ENCODE data around the gene FGF6. TPM values are rescaled to one million over a fixed set of nuclear protein-coding genes. Genes with fewer than 3 reads are reported as not detected.

FGF6 gene
- total RNA-seq, 2 donors from 2014 or later, result not detected

GRCh38 chr12:4482936-4483335 is 37.3 kb upstream of the FGF6 start:
- Histone ChIP-seq H3K9ac (ENCODE audit: extremely low read depth, low read length, poor library complexity, severe bottlenecking) (no peak overlapping the region), H3K9me3 (ENCODE audit: control insufficient read depth, low read length) (peaks cover 21% of the 10 kb centered on the region), H3K4me1 (ENCODE audit: control insufficient read depth, insufficient read depth, low read length) (no peaks in the 10 kb centered on the region), H3K36me3 (ENCODE audit: control insufficient read depth, insufficient read depth, low read length) (no peaks in the 10 kb centered on the region), H3K4me3 (ENCODE audit: low read length) (no peak overlapping the region), H3K27me3 (ENCODE audit: control insufficient read depth, insufficient read depth, low read length, poor library complexity, severe bottlenecking) (no peaks in the 10 kb centered on the region), H3K27ac (ENCODE audit: low read depth, low read length) (no peak overlapping the region)
- no peak for TF ChIP-seq CTCF (conservative IDR thresholded peaks at IDR 0.05)
- Mint-ChIP-seq H3K27me3 (ENCODE audit: insufficient read depth) (no peaks in the 10 kb centered on the region), H3K4me1 (peaks cover 11% of the 10 kb centered on the region), H3K27ac (no peak overlapping the region), H3K36me3 (ENCODE audit: low read depth) (peaks cover 4% of the 10 kb centered on the region), H3K9me3 (peaks cover 30% of the 10 kb centered on the region), H3K4me3 (no peak overlapping the region)
- WGBS, 2 experiments (ENCODE audit: insufficient coverage in 1 of 2, insufficient read length in 1 of 2), result 80 to 88% methylated on average over 1 to 5 of the region's 7 CpGs
- DNase-seq, result no peak

- H3K4me1 ChIP-seq (ENCODE audit: control insufficient read depth, insufficient read depth, low read length), result no peaks in the 10 kb centered on the region
- H3K9ac ChIP-seq (ENCODE audit: extremely low read depth, low read length, poor library complexity, severe bottlenecking), result no peak overlapping the region
- DNase-seq, result no peak
- H3K4me1 Mint-ChIP-seq, result peaks cover 2% of the 10 kb centered on the region
- H3K9me3 ChIP-seq (ENCODE audit: control insufficient read depth, low read length), result peaks cover 21% of the 10 kb centered on the region
- peaks cover 4% of the 10 kb centered on the region for H3K36me3 Mint-ChIP-seq (ENCODE audit: low read depth)
- H3K9me3 Mint-ChIP-seq, result peaks cover 37% of the 10 kb centered on the region
- H3K36me3 ChIP-seq (ENCODE audit: control insufficient read depth, insufficient read depth, low read length), result no peaks in the 10 kb centered on the region
- peaks cover 14% of the 10 kb centered on the region for H3K27me3 Mint-ChIP-seq (ENCODE audit: insufficient read depth)
- no peaks in the 10 kb centered on the region for H3K27me3 ChIP-seq (ENCODE audit: control insufficient read depth, insufficient read depth, low read length, poor library complexity, severe bottlenecking)
- 79 to 100% methylated on average over 2 to 3 of the region's 3 CpGs for WGBS, 2 experiments (ENCODE audit: insufficient coverage in 1 of 2, insufficient read length in 1 of 2)
- no peak overlapping the region for H3K27ac ChIP-seq (ENCODE audit: low read depth, low read length)
- no peak for TF ChIP-seq CTCF (conservative IDR thresholded peaks at IDR 0.05)
- H3K4me3 Mint-ChIP-seq, result no peak overlapping the region
- no peak overlapping the region for H3K27ac Mint-ChIP-seq
- H3K4me3 ChIP-seq (ENCODE audit: low read length), result no peak overlapping the region
Measured at GRCh38 chr12:4478933-4479332, 33.3 kb upstream of the FGF6 start.

- WGBS, 2 experiments (ENCODE audit: insufficient coverage in 1 of 2, insufficient read length in 1 of 2), result 94% methylated on average over 2 of the region's 2 CpGs; no CpG with 5 or more reads in 1 of the 2 experiments
- Mint-ChIP-seq H3K9me3 (peaks cover 36% of the 10 kb centered on the region), H3K4me1 (no peaks in the 10 kb centered on the region), H3K27ac (no peak overlapping the region), H3K36me3 (ENCODE audit: low read depth) (peaks cover 4% of the 10 kb centered on the region), H3K27me3 (ENCODE audit: insufficient read depth) (peaks cover 14% of the 10 kb centered on the region), H3K4me3 (no peak overlapping the region)
- H3K27ac ChIP-seq (ENCODE audit: low read depth, low read length), result no peak overlapping the region
- TF ChIP-seq CTCF (conservative IDR thresholded peaks at IDR 0.05), result no peak
- H3K4me1 ChIP-seq (ENCODE audit: control insufficient read depth, insufficient read depth, low read length), result no peaks in the 10 kb centered on the region
- H3K36me3 ChIP-seq (ENCODE audit: control insufficient read depth, insufficient read depth, low read length), result no peaks in the 10 kb centered on the region
- no peak overlapping the region for H3K4me3 ChIP-seq (ENCODE audit: low read length)
- no peak for DNase-seq
- no peaks in the 10 kb centered on the region for H3K27me3 ChIP-seq (ENCODE audit: control insufficient read depth, insufficient read depth, low read length, poor library complexity, severe bottlenecking)
- H3K9ac ChIP-seq (ENCODE audit: extremely low read depth, low read length, poor library complexity, severe bottlenecking), result no peak overlapping the region
- peaks cover 21% of the 10 kb centered on the region for H3K9me3 ChIP-seq (ENCODE audit: control insufficient read depth, low read length)
Measured at GRCh38 chr12:4477129-4477528, 31.5 kb upstream of the FGF6 start.

Data from endodermal cell (in vitro differentiated cells).